Ishikawa (cell line): ENCODE data around the gene GPR52.

Source experiments
- CEBPB ChIP-seq: IDR thresholded peaks from 2 replicates; pipeline ENCODE4 v1.6.1; 2012
- CREB1 ChIP-seq: IDR thresholded peaks from 2 replicates; pipeline ENCODE4 v1.6.1; 2012; ENCODE audit warnings: low read depth
- EGR1 ChIP-seq: IDR thresholded peaks from 2 replicates; pipeline ENCODE4 v1.6.1; 2012
- EP300 ChIP-seq: IDR thresholded peaks from 2 replicates; pipeline ENCODE4 v1.6.1; 2012; ENCODE audit warnings: borderline replicate concordance
- MAX ChIP-seq: IDR thresholded peaks from 2 replicates; pipeline ENCODE4 v1.6.1; 2012
- NFIC ChIP-seq: IDR thresholded peaks from 2 replicates; pipeline ENCODE4 v1.6.1; 2012
- RAD21 ChIP-seq: IDR thresholded peaks from 2 replicates; pipeline ENCODE4 v1.6.1; 2012; ENCODE audit warnings: low read depth
- REST ChIP-seq: IDR thresholded peaks from 2 replicates; pipeline ENCODE4 v1.6.1; 2012; ENCODE audit warnings: low read depth, mild to moderate bottlenecking
- TAF1 ChIP-seq: IDR thresholded peaks from 2 replicates; pipeline ENCODE4 v1.6.1; 2012; ENCODE audit warnings: low read depth, mild to moderate bottlenecking
- TCF12 ChIP-seq: IDR thresholded peaks from 2 replicates; pipeline ENCODE4 v1.6.1; 2012; ENCODE audit warnings: low read depth
- USF1 ChIP-seq: IDR thresholded peaks from 2 replicates; pipeline ENCODE4 v1.6.1; 2012
- YY1 ChIP-seq: IDR thresholded peaks from 2 replicates; pipeline ENCODE4 v1.6.1; 2012; ENCODE audit warnings: low read depth

GRCh38 chr1:174398246-174398645 is 49.5 kb upstream of the GPR52 start:
- TF ChIP-seq CREB1 = no peak
- no peak for TF ChIP-seq REST
- no peak for TF ChIP-seq RAD21
- TF ChIP-seq TAF1 = no peak
- TF ChIP-seq TCF12 = no peak
- no peak for TF ChIP-seq USF1
- no peak for TF ChIP-seq YY1
- no peak for TF ChIP-seq EP300
- no peak for TF ChIP-seq NFIC
- TF ChIP-seq MAX = no peak
- TF ChIP-seq CEBPB = no peak
- no peak for TF ChIP-seq EGR1
